K562 (cell line): ENCODE measurements around the gene USH2A. TPM values are rescaled to one million over a fixed set of nuclear protein-coding genes. Genes with fewer than 3 reads are reported as not detected.

ENCODE experiments used
- ATAC-seq: fragments of 200-7000 bp; cut with Tn5 transposase; 3 replicates; pipeline ENCODE4 v1.9.1; 2020; ENCODE audit warnings: moderate library complexity
- BruUV-seq: library from RNA; stranded (reverse); fragments of 400-500 nt; replicated peaks from 2 replicates; lab custom pipeline; 2021; lab: Mats Ljungman, UMichigan
- CTCF ChIA-PET: fragments of 300-600 bp; formaldehyde crosslinking; extraction: SDS; loops from one replicate; lab custom pipeline; 2021; ENCODE audit warnings: low intra/inter-chr PET ratio; lab: Yijun Ruan, JAX
- POLR2A ChIA-PET: fragments of 300-600, 350-650 bp; sonication (Branson Sonifier 250); formaldehyde crosslinking; extraction: SDS; loops from one replicate; lab custom pipeline; 2021; ENCODE audit warnings: antibody characterized with exemption, inconsistent platforms; lab: Yijun Ruan, JAX
- DNase-seq, 4 experiments: peaks; one replicate each; pipeline versions ENCODE4 v3.0.0 to v3.0.0-alpha.2; 2011 to 2018; ENCODE audit warnings: low spot score in 3 of 4, mixed read lengths in 3 of 4; ENCODE audit errors: extremely low read depth in 1 of 4
- FAIRE-seq: peaks from 2 replicates; lab custom pipeline; 2011; peaks lifted over from hg19 to GRCh38; lab: Jason Lieb, UNC
- H2AFZ ChIP-seq: 2 replicates; pipeline ENCODE4 v1.6.0; 2011; ENCODE audit warnings: low read depth, low read length, control low read depth, inconsistent platforms
- H3K27ac ChIP-seq: fragments of 200-600 bp; 3 replicates; pipeline ENCODE4 v1.8.0; 2011; ENCODE audit warnings: low read depth, mild to moderate bottlenecking, control low read depth, inconsistent platforms, low read length, moderate library complexity, mixed read lengths; ENCODE audit errors: extremely low read depth
- H3K27me3 ChIP-seq, 2 experiments: fragments of 300-600 bp in 1 of 2; 2 replicates in 1 of 2; 3 replicates in 1 of 2; pipeline versions ENCODE4 v1.6.0 to v1.8.0; 2011; ENCODE audit warnings: inconsistent platforms in 2 of 2, low read length in 2 of 2, mild to moderate bottlenecking in 1 of 2, mixed read lengths in 1 of 2, moderate library complexity in 1 of 2; ENCODE audit not compliant: control insufficient read depth in 2 of 2, insufficient read depth in 2 of 2
- H3K36me3 ChIP-seq: fragments of 300-600 bp; 3 replicates; pipeline ENCODE4 v1.8.0; 2011; ENCODE audit warnings: mild to moderate bottlenecking, low read length, inconsistent platforms; ENCODE audit not compliant: control insufficient read depth, insufficient read depth
- H3K4me1 ChIP-seq, 2 experiments: fragments of 200-600 bp in 1 of 2; replicated peaks in 1 of 2; 2 replicates in 1 of 2; 3 replicates in 1 of 2; pipeline versions ENCODE4 v1.5.1 to v1.8.0; 2011; ENCODE audit warnings: inconsistent platforms in 2 of 2, low read length in 2 of 2, mild to moderate bottlenecking in 1 of 2, mixed read lengths in 1 of 2, moderate library complexity in 1 of 2; ENCODE audit not compliant: control insufficient read depth in 2 of 2, insufficient read depth in 2 of 2
- H3K4me2 ChIP-seq: 2 replicates; pipeline ENCODE4 v1.6.1; 2011; ENCODE audit warnings: low read length, control low read depth, inconsistent platforms, mixed read lengths; ENCODE audit not compliant: insufficient read depth
- H3K4me3 ChIP-seq: fragments of 200-600 bp; sonication (generic), shearing (Covaris generic); 2 replicates; pipeline ENCODE4 v1.5.1; 2016; ENCODE audit warnings: control low read depth, inconsistent platforms
- H3K79me2 ChIP-seq: fragments of 200-600 bp; 3 replicates; pipeline ENCODE4 v1.8.0; 2011; ENCODE audit warnings: low read length, inconsistent platforms; ENCODE audit not compliant: control insufficient read depth, insufficient read depth
- H3K9ac ChIP-seq, 2 experiments: 2 replicates each; pipeline versions ENCODE4 v1.6.0 to v1.6.1; 2011; ENCODE audit warnings: low read depth in 2 of 2, low read length in 2 of 2, control low read depth in 1 of 2, inconsistent platforms in 1 of 2, mild to moderate bottlenecking in 1 of 2, mixed read lengths in 1 of 2; ENCODE audit not compliant: insufficient read depth in 1 of 2
- H3K9me1 ChIP-seq: one replicate; pipeline ENCODE4 v1.6.0; 2011; ENCODE audit warnings: inconsistent platforms, mild to moderate bottlenecking, low read length, moderate library complexity; ENCODE audit not compliant: control insufficient read depth, insufficient read depth
- H3K9me3 ChIP-seq: replicated peaks from 2 replicates; pipeline ENCODE4 v1.5.1; 2011; ENCODE audit warnings: low read depth, low read length, inconsistent platforms; ENCODE audit not compliant: control insufficient read depth, insufficient read depth
- H4K20me1 ChIP-seq: replicated peaks from 2 replicates; pipeline ENCODE4 v1.6.1; 2011; ENCODE audit warnings: low read length, inconsistent platforms, mixed read lengths; ENCODE audit not compliant: control insufficient read depth, insufficient read depth
- ARHGAP35 ChIP-seq: fragments of 450-650 bp; IDR thresholded peaks from 2 replicates; pipeline ENCODE4 v1.6.1; 2018; ENCODE audit not compliant: partially characterized antibody
- CBX1 ChIP-seq: sonication (generic); IDR thresholded peaks from 2 replicates; pipeline ENCODE4 v1.6.1; 2016; ENCODE audit warnings: antibody characterized with exemption, low read depth, mild to moderate bottlenecking
- DLX4 ChIP-seq: fragments of 250-450 bp; sonication (Bioruptor Pico); IDR thresholded peaks from 2 replicates; pipeline ENCODE4 v1.6.1; 2021; ENCODE audit warnings: mild to moderate bottlenecking
- E2F3 ChIP-seq: fragments of 250-450 bp; sonication (Bioruptor Pico); IDR thresholded peaks from 2 replicates; pipeline ENCODE4 v1.4.0; 2020; ENCODE audit warnings: mild to moderate bottlenecking
- NR2F6 ChIP-seq: fragments of 450-650 bp; formaldehyde crosslinking; IDR thresholded peaks from 2 replicates; pipeline ENCODE4 v1.4.0; 2020; ENCODE audit warnings: mild to moderate bottlenecking
- RBM34 ChIP-seq: fragments of 200-400 bp; formaldehyde crosslinking; IDR thresholded peaks from 2 replicates; pipeline ENCODE4 v1.6.1; 2018; ENCODE audit warnings: low read length, borderline replicate concordance; ENCODE audit not compliant: insufficient read depth
- RNF2 ChIP-seq: sonication (generic); IDR thresholded peaks from 2 replicates; pipeline ENCODE4 v1.6.1; 2016
- ZNF408 ChIP-seq: fragments of 250-450 bp; sonication (Bioruptor Pico); IDR thresholded peaks from 2 replicates; pipeline ENCODE4 v1.4.0; 2020; ENCODE audit warnings: low read depth, mild to moderate bottlenecking, moderate library complexity
- whole genome bisulfite sequencing: fragments of 100-300 bp; shearing (Covaris generic); methylation state at CpG from one replicate; pipeline ENCODE4 v1.1.6; 2016; ENCODE audit warnings: low coverage, mixed read lengths; ENCODE audit not compliant: insufficient coverage; ENCODE audit errors: missing lambda C conversion rate; 5-methylcytosine and 5-hydroxymethylcytosine counted together
- in situ Hi-C: fragments of 300-500 bp; cut with MboI; formaldehyde crosslinking; loops from 4 replicates; pipeline ENCODE4 v1.15.0; 2018; ENCODE audit warnings: inconsistent platforms, mixed read lengths
- intact Hi-C: fragments of 100-400 bp; cut with micrococcal nuclease; formaldehyde crosslinking; loops from 2 replicates; pipeline ENCODE4 v1.14.2; 2022
- polyA plus RNA-seq, 8 experiments: library from polyadenylated mRNA; depleted of rRNA in 4 of 8; stranded (reverse) in 5 of 8; unstranded in 3 of 8; fragments of >200 nt; fragmentation: Nextera tagmentation in 2 of 8; fragmentation: Illumina TruSeq in 1 of 8; extraction: Ambion mirVana in 2 of 8; extraction: Trizol in 1 of 8; gene quantifications; 2 replicates each; pipeline versions ENCODE4 v1.2.1 to v1.2.3, GENCODE V29; 2011 to 2014; ENCODE audit warnings: inconsistent platforms in 1 of 8, missing spikeins in 1 of 8
- total RNA-seq, 7 experiments: library from RNA; depleted of rRNA in 6 of 7; stranded (reverse); fragments of >200 nt in 6 of 7; fragmentation: Illumina TruSeq in 2 of 7; extraction: Trizol in 2 of 7; gene quantifications; 2 replicates each; pipeline versions ENCODE4 v1.2.1 to v1.2.3, GENCODE V29; 2011 to 2021; ENCODE audit warnings: low replicate concordance in 1 of 7
- TF ChIP-seq, protein P1 (sequence below): fragments of 250-450 bp; sonication (Bioruptor Pico); IDR thresholded peaks from 2 replicates; pipeline ENCODE4 v1.8.0; 2022; ENCODE audit warnings: moderate library complexity, mild to moderate bottlenecking, inconsistent platforms
- TF ChIP-seq, protein P2 (sequence below): sonication (generic); formaldehyde crosslinking; IDR thresholded peaks from 2 replicates; pipeline ENCODE4 v1.8.0; 2022; ENCODE audit warnings: mild to moderate bottlenecking, missing genetic modification reagents, borderline replicate concordance
- TF ChIP-seq, protein P3 (sequence below): fragments of 450-650 bp; formaldehyde crosslinking; IDR thresholded peaks from 2 replicates; pipeline ENCODE4 v1.4.0; 2020; ENCODE audit warnings: mild to moderate bottlenecking, mixed read lengths

USH2A gene
- total and polyA plus RNA-seq, 9 of the 15 experiments (the other 6 are each of a cell fraction or from before 2014, with no cell fraction given) = under 0.01 TPM; not detected in 7

- no TSS peak for BruUV-seq
- TF ChIP-seq ZNF408 (CRISPR knock-in tag) (no peak), RNF2 (no peak), RBM34 (no peak), DLX4 (CRISPR knock-in tag) (no peak), NR2F6 (no peak), E2F3 (CRISPR knock-in tag) (no peak), CBX1 (no peak), ARHGAP35 (no peak)
- TF ChIP-seq, protein P1, sequence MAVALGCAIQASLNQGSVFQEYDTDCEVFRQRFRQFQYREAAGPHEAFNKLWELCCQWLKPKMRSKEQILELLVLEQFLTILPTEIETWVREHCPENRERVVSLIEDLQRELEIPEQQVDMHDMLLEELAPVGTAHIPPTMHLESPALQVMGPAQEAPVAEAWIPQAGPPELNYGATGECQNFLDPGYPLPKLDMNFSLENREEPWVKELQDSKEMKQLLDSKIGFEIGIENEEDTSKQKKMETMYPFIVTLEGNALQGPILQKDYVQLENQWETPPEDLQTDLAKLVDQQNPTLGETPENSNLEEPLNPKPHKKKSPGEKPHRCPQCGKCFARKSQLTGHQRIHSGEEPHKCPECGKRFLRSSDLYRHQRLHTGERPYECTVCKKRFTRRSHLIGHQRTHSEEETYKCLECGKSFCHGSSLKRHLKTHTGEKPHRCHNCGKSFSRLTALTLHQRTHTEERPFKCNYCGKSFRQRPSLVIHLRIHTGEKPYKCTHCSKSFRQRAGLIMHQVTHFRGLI (CRISPR knock-in tag) = no peak
- TF ChIP-seq, protein P2, sequence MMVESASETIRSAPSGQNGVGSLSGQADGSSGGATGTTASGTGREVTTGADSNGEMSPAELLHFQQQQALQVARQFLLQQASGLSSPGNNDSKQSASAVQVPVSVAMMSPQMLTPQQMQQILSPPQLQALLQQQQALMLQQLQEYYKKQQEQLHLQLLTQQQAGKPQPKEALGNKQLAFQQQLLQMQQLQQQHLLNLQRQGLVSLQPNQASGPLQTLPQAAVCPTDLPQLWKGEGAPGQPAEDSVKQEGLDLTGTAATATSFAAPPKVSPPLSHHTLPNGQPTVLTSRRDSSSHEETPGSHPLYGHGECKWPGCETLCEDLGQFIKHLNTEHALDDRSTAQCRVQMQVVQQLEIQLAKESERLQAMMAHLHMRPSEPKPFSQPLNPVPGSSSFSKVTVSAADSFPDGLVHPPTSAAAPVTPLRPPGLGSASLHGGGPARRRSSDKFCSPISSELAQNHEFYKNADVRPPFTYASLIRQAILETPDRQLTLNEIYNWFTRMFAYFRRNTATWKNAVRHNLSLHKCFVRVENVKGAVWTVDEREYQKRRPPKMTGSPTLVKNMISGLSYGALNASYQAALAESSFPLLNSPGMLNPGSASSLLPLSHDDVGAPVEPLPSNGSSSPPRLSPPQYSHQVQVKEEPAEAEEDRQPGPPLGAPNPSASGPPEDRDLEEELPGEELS = no peak
- TF ChIP-seq, protein P3, sequence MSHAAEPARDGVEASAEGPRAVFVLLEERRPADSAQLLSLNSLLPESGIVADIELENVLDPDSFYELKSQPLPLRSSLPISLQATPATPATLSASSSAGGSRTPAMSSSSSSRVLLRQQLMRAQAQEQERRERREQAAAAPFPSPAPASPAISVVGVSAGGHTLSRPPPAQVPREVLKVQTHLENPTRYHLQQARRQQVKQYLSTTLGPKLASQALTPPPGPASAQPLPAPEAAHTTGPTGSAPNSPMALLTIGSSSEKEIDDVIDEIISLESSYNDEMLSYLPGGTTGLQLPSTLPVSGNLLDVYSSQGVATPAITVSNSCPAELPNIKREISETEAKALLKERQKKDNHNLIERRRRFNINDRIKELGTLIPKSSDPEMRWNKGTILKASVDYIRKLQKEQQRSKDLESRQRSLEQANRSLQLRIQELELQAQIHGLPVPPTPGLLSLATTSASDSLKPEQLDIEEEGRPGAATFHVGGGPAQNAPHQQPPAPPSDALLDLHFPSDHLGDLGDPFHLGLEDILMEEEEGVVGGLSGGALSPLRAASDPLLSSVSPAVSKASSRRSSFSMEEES = no peak
- TF ChIP-seq, all 486 proteins: peak for 0
- in situ Hi-C loops (no loop called here), intact Hi-C loops (no loop called here)
- WGBS = 1% methylated on average over 5 of the region's 5 CpGs
- no peaks in the 10 kb centered on the region for H3K79me2 ChIP-seq
- DNase-seq (no peak), ATAC-seq (no peak), FAIRE-seq (no peak)
- no peaks in the 10 kb centered on the region for H3K4me1 ChIP-seq
- no peak overlapping the region for H3K4me3 ChIP-seq
- POLR2A ChIA-PET = no interaction called here
- H3K9me3 ChIP-seq = peaks cover 2% of the 10 kb centered on the region; the same call in 1 of the 2 replicates
- no peak overlapping the region for H3K4me2 ChIP-seq
- no peaks in the 10 kb centered on the region for H3K27me3 ChIP-seq
- no peak overlapping the region for H2AFZ ChIP-seq
- H3K36me3 ChIP-seq = no peaks in the 10 kb centered on the region
- H3K27ac ChIP-seq = no peak overlapping the region
- no peaks in the 10 kb centered on the region for H4K20me1 ChIP-seq
- H3K9ac ChIP-seq = no peak overlapping the region
- CTCF ChIA-PET = no interaction called here
- no peaks in the 10 kb centered on the region for H3K9me1 ChIP-seq
Observed at GRCh38 chr1:215776336-215776735, 646.9 kb downstream of the USH2A start.
